Measurements from ENCODE around the gene ARFGEF2.
A peak's percentile ranks its signal among the peaks of the same experiment; 100 is the strongest.
"Not testable (repeated sequence)": the region's sequence is repeated elsewhere in the genome, so short reads cannot be mapped to it uniquely, and the experiment has no call there.

ARFGEF2 gene

GRCh38 chr20:49006446-49006980, 85.0 kb downstream of the ARFGEF2 start:
- DNase-seq: no peak

GRCh38 chr20:49009899-49010631, 88.6 kb downstream of the ARFGEF2 start:
- no peak for DNase-seq

GRCh38 chr20:49024220-49024619, 102.7 kb downstream of the ARFGEF2 start:
- DNase-seq: no peak

DNA sequence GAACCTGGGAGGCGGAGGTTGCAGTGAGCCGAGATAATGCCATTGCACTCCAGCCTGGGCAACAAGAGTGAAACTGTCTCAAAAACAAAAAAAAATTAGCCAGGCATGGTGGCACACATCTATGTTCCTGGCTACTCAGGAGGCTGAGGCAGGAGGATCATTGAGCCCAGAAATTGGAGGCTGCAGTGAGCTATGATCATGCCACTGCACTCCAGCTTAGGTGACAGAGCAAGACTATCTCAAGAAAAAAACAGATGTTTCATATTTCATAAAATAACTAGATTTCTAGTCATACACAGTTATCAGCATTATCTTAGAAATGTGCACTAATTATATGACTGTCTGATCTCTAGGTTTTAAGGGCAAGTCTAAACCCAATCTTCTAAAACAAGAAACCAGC, 106.7 kb downstream of the ARFGEF2 start:
- DNase-seq: not testable (repeated sequence)

GRCh38 chr20:49028684-49029083, 107.2 kb downstream of the ARFGEF2 start:
- DNase-seq: peak in 3 of 4 experiments; percentile 14 to 27 (median 22)

- no peak for DNase-seq
Measured at GRCh38 chr20:49029203-49029602, 107.7 kb downstream of the ARFGEF2 start.

GRCh38 chr20:49030954-49031619, 109.6 kb downstream of the ARFGEF2 start:
- DNase-seq: no peak

- no peak for DNase-seq
Measured at GRCh38 chr20:49032455-49032854, 110.9 kb downstream of the ARFGEF2 start.

- DNase-seq: no peak
Measured at GRCh38 chr20:49034070-49034732, 112.7 kb downstream of the ARFGEF2 start.

DNA sequence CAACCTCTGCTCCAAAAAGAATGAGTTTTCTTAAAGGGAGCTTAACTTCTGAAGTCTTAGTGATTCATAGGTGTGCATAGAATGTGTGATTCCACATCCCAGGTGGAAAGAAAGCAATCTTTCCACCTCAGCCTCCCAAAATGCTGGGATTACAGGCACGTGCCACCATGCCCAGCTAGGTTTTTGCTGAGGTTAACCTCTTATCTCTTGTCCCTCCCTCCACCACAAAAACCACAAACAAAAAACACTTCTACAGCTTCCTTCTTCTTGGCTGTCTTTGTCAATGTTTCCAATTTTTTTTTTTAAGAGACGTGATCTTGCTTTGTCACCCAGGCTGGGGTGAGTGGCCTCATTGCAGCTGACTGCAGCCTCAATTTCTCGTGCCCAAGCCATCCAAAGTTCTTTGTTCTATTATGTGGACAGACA, 116.5 kb downstream of the ARFGEF2 start:
- DNase-seq: peak; percentile 57 to 81 (median 78)

GRCh38 chr20:49039854-49040253, 118.3 kb downstream of the ARFGEF2 start:
- DNase-seq: no peak

DNA sequence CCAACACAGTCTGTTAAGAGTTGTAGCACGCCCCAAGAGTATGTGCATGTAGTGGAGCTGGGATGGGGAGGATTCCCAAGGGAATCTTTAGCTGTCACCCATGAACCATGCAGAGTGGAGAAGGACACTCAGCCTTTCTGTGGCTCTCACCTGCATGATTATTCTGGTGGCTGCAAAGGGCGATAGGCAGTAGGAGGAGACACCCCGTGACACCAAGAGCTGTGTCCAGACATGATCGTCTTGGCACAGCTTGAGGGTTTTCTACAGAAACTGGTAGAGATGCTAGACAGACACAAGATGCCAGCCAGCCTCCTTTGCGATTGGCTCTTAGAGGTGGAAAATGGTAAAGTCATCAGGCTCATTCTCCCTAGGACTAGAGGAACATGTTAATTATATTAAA, 121.5 kb downstream of the ARFGEF2 start:
- DNase-seq: no peak

GRCh38 chr20:49045440-49046086, 124.1 kb downstream of the ARFGEF2 start:
- DNase-seq: peak; percentile 73 to 87 (median 84)

GRCh38 chr20:49046087-49046900, 124.8 kb downstream of the ARFGEF2 start, which contains the start of gene CSE1L:
CSE1L (plus strand) TSS chr20:49046312; CDS start chr20:49058464, 12,152 bp downstream.
- peak; percentile 99 for DNase-seq

GRCh38 chr20:49052334-49052733, 130.8 kb downstream of the ARFGEF2 start:
- peak in 1 of 4 experiments; percentile 4 for DNase-seq

DNA sequence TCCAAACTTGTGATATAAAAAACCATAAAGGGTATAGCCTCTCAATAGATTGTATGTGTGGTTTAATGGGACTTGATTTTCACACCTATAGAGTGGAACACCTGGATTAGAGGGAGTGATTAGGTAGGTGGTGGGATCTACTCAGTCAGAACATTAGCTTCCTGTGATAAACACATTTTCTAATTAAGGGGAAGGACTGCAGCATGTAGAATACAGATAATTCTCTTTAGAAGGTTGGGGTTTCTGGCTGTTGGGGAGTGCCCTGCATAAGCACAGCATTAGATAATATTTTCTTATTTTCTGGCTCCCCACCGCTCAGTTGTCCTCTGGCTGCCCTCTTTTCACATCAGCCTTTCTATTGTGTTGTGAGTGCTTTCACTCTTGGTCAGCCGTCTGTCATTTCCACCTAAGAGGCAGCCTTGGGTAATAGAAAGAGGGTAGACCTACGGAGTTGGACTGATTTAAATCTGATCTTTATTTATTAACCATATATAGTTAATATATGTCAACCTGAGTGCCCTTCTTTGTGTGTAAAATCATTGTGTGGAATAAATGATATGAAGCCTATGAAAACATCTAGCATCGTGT, 132.6 kb downstream of the ARFGEF2 start:
- DNase-seq: no peak

GRCh38 chr20:49063279-49063678, 141.8 kb downstream of the ARFGEF2 start:
- no peak for DNase-seq

- DNase-seq: no peak
Measured at GRCh38 chr20:49074521-49074920, 153.0 kb downstream of the ARFGEF2 start.

DNA sequence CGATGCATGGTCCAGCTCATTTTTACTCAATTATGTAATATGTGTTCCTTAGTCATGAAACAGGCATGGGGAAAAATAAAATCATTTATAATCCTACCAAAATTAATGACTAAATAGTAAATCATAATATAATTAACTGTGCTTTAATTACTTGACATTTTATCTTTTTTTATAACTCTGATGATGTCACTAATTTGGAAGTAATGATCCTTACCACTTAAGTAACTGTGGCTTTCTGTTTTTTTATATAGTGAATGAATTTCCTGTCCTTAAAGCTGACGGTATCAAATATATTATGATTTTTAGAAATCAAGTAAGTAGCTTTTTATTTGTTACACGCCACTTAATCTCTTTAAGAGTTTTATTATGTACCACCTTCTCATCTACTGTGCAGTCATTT, 156.8 kb downstream of the ARFGEF2 start:
- no peak for DNase-seq

GRCh38 chr20:49082295-49082694, 160.8 kb downstream of the ARFGEF2 start:
- not testable (repeated sequence) for DNase-seq

Measured in suppressor macrophage (primary cell).